ENCODE results near the gene VAV3. TPM values are rescaled to one million over a fixed set of nuclear protein-coding genes. Genes with fewer than 3 reads are reported as not detected.
A peak's percentile ranks its signal among the peaks of the same experiment; 100 is the strongest.

VAV3 gene
- total RNA-seq, 1 donor from 2014 or later: 29.1 TPM

DNA sequence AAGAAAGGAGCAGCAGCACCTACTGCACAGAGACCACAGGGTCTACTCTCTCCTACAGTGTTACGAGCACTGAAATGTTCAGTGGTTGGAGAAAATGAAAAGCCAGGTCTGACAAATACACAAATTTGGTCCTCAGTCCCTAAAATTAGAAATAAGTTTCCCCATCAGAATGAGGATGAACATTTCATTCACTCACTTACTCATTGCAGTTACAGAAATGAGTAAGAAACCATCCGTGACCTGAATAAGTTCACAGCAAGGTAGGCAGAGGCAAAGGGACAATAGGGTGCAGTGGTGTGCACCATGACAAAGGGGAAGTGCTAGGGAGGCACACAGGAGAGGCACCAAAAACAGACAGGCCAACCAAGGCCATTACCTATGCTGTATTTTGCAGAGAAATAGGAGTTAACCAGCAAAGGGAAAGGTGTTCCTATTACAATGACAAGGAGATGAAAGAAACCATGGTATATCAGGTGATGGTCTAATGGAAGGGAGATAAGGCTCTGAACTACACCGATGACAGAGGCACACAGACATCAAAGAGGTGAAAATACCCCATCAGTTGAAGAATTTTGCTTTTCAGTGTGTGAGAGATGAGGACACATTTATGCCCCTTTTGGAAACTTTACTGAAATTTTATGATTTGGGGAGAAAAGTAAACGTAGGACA, 29.4 kb downstream of the VAV3 start:
- intact Hi-C loops (cut with micrococcal nuclease): loop anchor here (1.0 to 2.0 kb wide), 7 partner anchors 29 to 148 kb away; no protein-coding TSS in a partner anchor
- Mint-ChIP-seq H3K9me3 (no peaks in the 10 kb centered on the region), H3K27me3 (no peaks in the 10 kb centered on the region), H3K4me1 (peaks cover 75% of the 10 kb centered on the region), H3K36me3 (ENCODE audit: low read depth) (peaks cover 2% of the 10 kb centered on the region), H3K27ac (peak overlapping the region; percentile 84), H3K4me3 (peak overlapping the region; percentile 68)
- ChIA-PET CTCF (interaction anchor here (1.2 kb wide), 1 partner anchor 142 kb away, joined by 3 read pairs; no protein-coding TSS in a partner anchor), POLR2A (interaction anchor here (2.4 kb wide), 1 partner anchor 29 kb away, joined by 23 read pairs; the partner anchor contains the start of gene VAV3)
- TF ChIP-seq, protein P1, sequence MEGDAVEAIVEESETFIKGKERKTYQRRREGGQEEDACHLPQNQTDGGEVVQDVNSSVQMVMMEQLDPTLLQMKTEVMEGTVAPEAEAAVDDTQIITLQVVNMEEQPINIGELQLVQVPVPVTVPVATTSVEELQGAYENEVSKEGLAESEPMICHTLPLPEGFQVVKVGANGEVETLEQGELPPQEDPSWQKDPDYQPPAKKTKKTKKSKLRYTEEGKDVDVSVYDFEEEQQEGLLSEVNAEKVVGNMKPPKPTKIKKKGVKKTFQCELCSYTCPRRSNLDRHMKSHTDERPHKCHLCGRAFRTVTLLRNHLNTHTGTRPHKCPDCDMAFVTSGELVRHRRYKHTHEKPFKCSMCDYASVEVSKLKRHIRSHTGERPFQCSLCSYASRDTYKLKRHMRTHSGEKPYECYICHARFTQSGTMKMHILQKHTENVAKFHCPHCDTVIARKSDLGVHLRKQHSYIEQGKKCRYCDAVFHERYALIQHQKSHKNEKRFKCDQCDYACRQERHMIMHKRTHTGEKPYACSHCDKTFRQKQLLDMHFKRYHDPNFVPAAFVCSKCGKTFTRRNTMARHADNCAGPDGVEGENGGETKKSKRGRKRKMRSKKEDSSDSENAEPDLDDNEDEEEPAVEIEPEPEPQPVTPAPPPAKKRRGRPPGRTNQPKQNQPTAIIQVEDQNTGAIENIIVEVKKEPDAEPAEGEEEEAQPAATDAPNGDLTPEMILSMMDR (IDR thresholded peaks at IDR 0.05): no peak
- ATAC-seq (ENCODE audit: low read depth): peak; percentile 88
- DNase-seq: peak; percentile 25

DNA sequence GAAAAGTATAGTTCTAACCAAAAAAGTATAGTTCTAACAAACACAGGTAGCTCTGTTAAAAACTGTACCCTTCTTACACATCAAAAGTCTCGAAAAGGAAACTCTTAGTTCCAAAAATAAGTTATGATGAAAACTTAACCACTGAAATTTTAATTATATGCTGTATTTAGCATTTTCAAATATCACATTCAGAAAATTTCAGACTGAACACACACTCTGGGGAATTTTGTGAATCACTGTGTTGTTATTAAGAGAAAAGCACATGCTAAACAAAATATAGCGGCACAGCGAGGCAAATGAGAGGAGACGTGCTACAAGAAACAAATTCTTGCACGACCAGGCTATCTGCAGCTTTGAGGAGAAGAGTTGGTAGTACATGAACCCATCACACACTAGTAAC, 30.4 kb downstream of the VAV3 start:
- peak; percentile 25 for ATAC-seq (ENCODE audit: low read depth)
- H3K4me1 Mint-ChIP-seq: peaks cover 72% of the 10 kb centered on the region
- intact Hi-C loops (cut with micrococcal nuclease): loop anchor here (2.0 kb wide), 2 partner anchors 108 to 130 kb away; no protein-coding TSS in a partner anchor
- H3K4me3 Mint-ChIP-seq: peak overlapping the region; percentile 68
- peak overlapping the region; percentile 84 for H3K27ac Mint-ChIP-seq
- no peak for DNase-seq
- ChIA-PET CTCF (interaction anchor here (0.8 to 1.2 kb wide), 2 partner anchors 31 to 141 kb away, joined by 3 to 4 read pairs; partner anchors contain the start of gene VAV3), POLR2A (interaction anchor here (0.7 to 2.4 kb wide), 4 partner anchors 10 to 37 kb away, joined by 3 to 23 read pairs (median 7); partner anchors contain the start of gene VAV3)
- no peaks in the 10 kb centered on the region for H3K27me3 Mint-ChIP-seq
- TF ChIP-seq, protein P1 (IDR thresholded peaks at IDR 0.05): no peak
- peaks cover 1% of the 10 kb centered on the region for H3K36me3 Mint-ChIP-seq (ENCODE audit: low read depth)
- no peaks in the 10 kb centered on the region for H3K9me3 Mint-ChIP-seq

DNA sequence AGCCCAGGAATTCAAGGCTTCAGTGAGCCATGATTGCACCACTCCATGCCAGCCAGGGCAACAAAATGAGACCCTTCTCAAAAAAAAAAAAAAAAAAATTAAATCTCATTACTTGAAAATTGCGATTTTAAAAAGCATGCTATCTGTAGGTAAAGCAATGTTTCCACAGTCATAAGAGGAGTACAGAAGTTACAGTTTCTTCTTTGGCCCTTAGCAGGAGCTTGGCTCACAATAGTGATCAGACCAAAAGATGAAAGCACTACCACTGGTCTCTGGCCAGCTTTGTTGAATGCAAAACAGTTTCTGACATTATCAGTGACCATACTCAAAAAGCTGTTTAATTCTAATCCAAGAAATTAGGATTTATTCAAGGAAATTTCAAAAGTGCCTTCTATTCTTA, 31.2 kb downstream of the VAV3 start:
- DNase-seq (no peak), ATAC-seq (ENCODE audit: low read depth) (no peak)
- ChIA-PET POLR2A (interaction anchor here (0.7 to 2.4 kb wide), 8 partner anchors 9 to 67 kb away, joined by 3 to 23 read pairs (median 4); partner anchors contain the start of gene VAV3), CTCF (interaction anchor here (0.8 to 1.3 kb wide), 2 partner anchors 32 to 36 kb away, joined by 4 read pairs; partner anchors contain the start of gene VAV3)
- Mint-ChIP-seq H3K36me3 (ENCODE audit: low read depth) (no peaks in the 10 kb centered on the region), H3K4me3 (no peak overlapping the region), H3K4me1 (peaks cover 66% of the 10 kb centered on the region), H3K27me3 (no peaks in the 10 kb centered on the region), H3K9me3 (no peaks in the 10 kb centered on the region), H3K27ac (no peak overlapping the region)
- intact Hi-C loops (cut with micrococcal nuclease): loop anchor here (2.0 kb wide), 2 partner anchors 109 to 129 kb away; no protein-coding TSS in a partner anchor
- TF ChIP-seq, protein P1 (IDR thresholded peaks at IDR 0.05): no peak

DNA sequence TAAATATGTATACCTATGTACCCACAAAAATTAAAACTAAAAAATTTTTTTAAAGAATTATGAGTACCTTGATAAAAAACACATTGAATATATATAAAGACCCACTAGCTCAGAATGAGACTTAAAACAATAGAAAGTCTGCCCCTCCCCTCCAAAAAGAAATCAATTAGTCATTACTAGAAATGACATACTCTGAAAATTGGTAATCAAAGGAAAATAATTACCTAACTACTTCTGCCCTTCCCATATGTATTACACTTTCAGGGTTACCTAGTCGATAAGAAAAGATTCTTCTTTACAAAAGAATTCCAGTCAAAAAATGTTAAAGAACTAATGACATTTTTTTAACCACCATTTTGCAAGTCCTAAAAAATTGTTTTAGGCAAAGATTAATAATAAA, 34.7 kb downstream of the VAV3 start:
- Mint-ChIP-seq H3K9me3 (no peaks in the 10 kb centered on the region), H3K4me1 (peaks cover 68% of the 10 kb centered on the region), H3K4me3 (no peak overlapping the region), H3K27ac (no peak overlapping the region), H3K27me3 (no peaks in the 10 kb centered on the region), H3K36me3 (ENCODE audit: low read depth) (no peaks in the 10 kb centered on the region)
- POLR2A ChIA-PET: no interaction called here
- ATAC-seq (ENCODE audit: low read depth) (no peak), DNase-seq (no peak)
- intact Hi-C loops (cut with micrococcal nuclease): no loop called here
- TF ChIP-seq, protein P1 (IDR thresholded peaks at IDR 0.05): no peak
- CTCF ChIA-PET: interaction anchor here (0.7 kb wide), 1 partner anchor 54 kb away, joined by 3 read pairs; no protein-coding TSS in a partner anchor

DNA sequence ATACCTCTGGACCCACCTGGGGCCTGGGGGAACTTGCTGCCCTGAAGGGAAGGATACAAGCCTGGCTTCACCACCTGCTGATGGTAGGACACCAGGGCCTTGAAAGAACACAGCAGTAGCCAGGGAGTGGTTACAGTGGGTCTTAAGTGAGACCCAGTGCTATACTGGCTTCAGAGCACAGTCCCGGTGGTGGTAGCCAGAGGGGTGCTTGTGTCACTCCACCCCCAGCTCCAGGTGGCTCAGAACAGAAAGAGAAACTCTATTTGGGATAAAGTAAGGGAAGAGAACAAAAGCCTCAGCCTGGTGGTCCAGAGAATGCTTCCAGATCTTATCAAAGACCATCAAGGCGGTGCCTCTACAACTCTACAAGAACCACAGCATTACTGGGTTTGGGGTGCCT, 37.2 kb downstream of the VAV3 start:
- Mint-ChIP-seq H3K27ac (no peak overlapping the region), H3K4me1 (peaks cover 64% of the 10 kb centered on the region), H3K9me3 (peaks cover 3% of the 10 kb centered on the region), H3K27me3 (no peaks in the 10 kb centered on the region), H3K4me3 (no peak overlapping the region), H3K36me3 (ENCODE audit: low read depth) (no peaks in the 10 kb centered on the region)
- ATAC-seq (ENCODE audit: low read depth): no peak
- no peak for DNase-seq
- ChIA-PET CTCF (interaction anchor here (1.1 kb wide), 1 partner anchor 140 kb away, joined by 4 read pairs; no protein-coding TSS in a partner anchor), POLR2A (interaction anchor here (1.6 kb wide), 1 partner anchor 36 kb away, joined by 3 read pairs; the partner anchor contains the start of gene VAV3)
- TF ChIP-seq, protein P1 (IDR thresholded peaks at IDR 0.05): no peak
- intact Hi-C loops (cut with micrococcal nuclease): no loop called here

Data from activated B cell treated with CpG ODN at 0.5 μM for 24 hours (primary cell).